HFF-Myc (cell line): Measurements from ENCODE around the gene ELMO1.

Experiments used
- DNase-seq: peaks from one replicate; pipeline ENCODE4 v3.0.0-alpha.2; 2011; ENCODE audit warnings: low read depth; ENCODE audit errors: extremely low read depth
- H3K4me3 ChIP-seq: replicated peaks from 2 replicates; pipeline ENCODE4 v1.5.1; 2011; ENCODE audit warnings: low read depth, mild to moderate bottlenecking, control low read depth, low read length
- CTCF ChIP-seq: IDR thresholded peaks from 2 replicates; pipeline ENCODE4 v1.5.1; 2012; ENCODE audit warnings: mild to moderate bottlenecking, low read depth, low read length, control low read depth; ENCODE audit errors: missing control alignments

The ELMO1 gene

GRCh38 chr7:37356911-37357636, 91.6 kb downstream of the ELMO1 start:
- TF ChIP-seq CTCF, result no peak
- H3K4me3 ChIP-seq, result no peak overlapping the region
- no peak for DNase-seq

- TF ChIP-seq CTCF, result no peak
- DNase-seq, result no peak
- H3K4me3 ChIP-seq, result no peak overlapping the region
Observed at GRCh38 chr7:37354656-37355131, 94.0 kb downstream of the ELMO1 start.

GRCh38 chr7:37353949-37354655, 94.6 kb downstream of the ELMO1 start:
- no peak overlapping the region for H3K4me3 ChIP-seq
- TF ChIP-seq CTCF, result no peak
- no peak for DNase-seq

- no peak for DNase-seq
- TF ChIP-seq CTCF, result no peak
- no peak overlapping the region for H3K4me3 ChIP-seq
Observed at GRCh38 chr7:37352974-37353948, 95.4 kb downstream of the ELMO1 start.

- no peak for TF ChIP-seq CTCF
- no peak overlapping the region for H3K4me3 ChIP-seq
- no peak for DNase-seq
Observed at GRCh38 chr7:37352251-37352880, 96.3 kb downstream of the ELMO1 start.

- TF ChIP-seq CTCF, result no peak
- H3K4me3 ChIP-seq, result no peak overlapping the region
- no peak for DNase-seq
Observed at GRCh38 chr7:37351716-37352115, 96.9 kb downstream of the ELMO1 start.
